IMR-90 (cell line): Measurements from ENCODE around the gene SLC35B2. TPM values are rescaled to one million over a fixed set of nuclear protein-coding genes. Genes with fewer than 3 reads are reported as not detected.

ENCODE experiments used
- ATAC-seq: fragments of 200-7000 bp; cut with Tn5 transposase; 2 replicates; pipeline ENCODE4 v1.9.1; 2020; ENCODE audit warnings: low read depth, mild to moderate bottlenecking, moderate library complexity
- BruUV-seq: library from RNA; stranded (reverse); fragments of 400-500 nt; replicated peaks from 2 replicates; lab custom pipeline; 2021; lab: Mats Ljungman, UMichigan
- CTCF ChIA-PET: fragments of 300-600 bp; formaldehyde crosslinking; extraction: SDS; loops from one replicate; lab custom pipeline; 2021; ENCODE audit warnings: antibody characterized with exemption; lab: Yijun Ruan, JAX
- POLR2A ChIA-PET: fragments of 300-600 bp; sonication (Branson Sonifier 250); formaldehyde crosslinking; loops from one replicate; lab custom pipeline; 2022; ENCODE audit warnings: antibody characterized with exemption; ENCODE audit not compliant: unreplicated experiment; lab: Charles Lee
- DNase-seq: peaks from one replicate; pipeline ENCODE4 v3.0.0; 2013
- H2AFZ ChIP-seq: replicated peaks from 2 replicates; pipeline ENCODE3; 2013; ENCODE audit warnings: low read length, mild to moderate bottlenecking; ENCODE audit not compliant: poor library complexity
- H2AK5ac ChIP-seq: 2 replicates; pipeline ENCODE4 v1.6.1; 2013; ENCODE audit warnings: low read depth, low read length, inconsistent platforms
- H2AK9ac ChIP-seq: replicated peaks from 2 replicates; pipeline ENCODE3; 2013; ENCODE audit warnings: mild to moderate bottlenecking, low read depth, low read length, moderate library complexity; ENCODE audit not compliant: poor library complexity
- H2BK120ac ChIP-seq: 2 replicates; pipeline ENCODE4 v1.6.1; 2013; ENCODE audit warnings: low read depth, low read length, inconsistent platforms
- H2BK15ac ChIP-seq: 3 replicates; pipeline ENCODE4 v1.6.1; 2013; ENCODE audit warnings: low read depth, low read length, inconsistent platforms
- H2BK20ac ChIP-seq: 2 replicates; pipeline ENCODE4 v1.6.1; 2013; ENCODE audit warnings: low read depth, mild to moderate bottlenecking, inconsistent platforms, low read length, moderate library complexity
- H2BK5ac ChIP-seq: 2 replicates; pipeline ENCODE4 v1.6.1; 2013; ENCODE audit warnings: mild to moderate bottlenecking, low read depth, low read length, inconsistent platforms; ENCODE audit not compliant: poor library complexity, severe bottlenecking
- H3K14ac ChIP-seq: replicated peaks from 2 replicates; pipeline ENCODE4 v1.6.1; 2013; ENCODE audit warnings: low read depth, low read length, inconsistent platforms
- H3K18ac ChIP-seq: 2 replicates; pipeline ENCODE4 v1.6.1; 2013; ENCODE audit warnings: low read depth, low read length, control low read depth
- H3K23ac ChIP-seq: 2 replicates; pipeline ENCODE4 v1.6.1; 2013; ENCODE audit warnings: low read depth, low read length, inconsistent platforms
- H3K27ac ChIP-seq: 2 replicates; pipeline ENCODE4 v1.5.1; 2013; ENCODE audit warnings: mild to moderate bottlenecking, control low read depth, low read length; ENCODE audit not compliant: insufficient read depth
- H3K27me3 ChIP-seq: 2 replicates; pipeline ENCODE4 v1.6.1; 2013; ENCODE audit warnings: low read length; ENCODE audit not compliant: control insufficient read depth, insufficient read depth
- H3K36me3 ChIP-seq: 2 replicates; pipeline ENCODE4 v1.6.1; 2013; ENCODE audit warnings: low read length, mixed read lengths; ENCODE audit not compliant: control insufficient read depth, insufficient read depth
- H3K4ac ChIP-seq: 2 replicates; pipeline ENCODE4 v1.6.1; 2013; ENCODE audit warnings: low read depth, low read length, inconsistent platforms
- H3K4me1 ChIP-seq: 2 replicates; pipeline ENCODE4 v1.6.1; 2013; ENCODE audit warnings: low read length, mixed read lengths; ENCODE audit not compliant: control insufficient read depth, insufficient read depth
- H3K4me2 ChIP-seq: 2 replicates; pipeline ENCODE4 v1.6.1; 2013; ENCODE audit warnings: low read depth, mild to moderate bottlenecking, control low read depth, low read length, moderate library complexity
- H3K4me3 ChIP-seq: 2 replicates; pipeline ENCODE4 v1.5.1; 2013; ENCODE audit warnings: low read depth, mild to moderate bottlenecking, control low read depth, low read length, moderate library complexity; ENCODE audit not compliant: insufficient read depth
- H3K56ac ChIP-seq: 2 replicates; pipeline ENCODE4 v1.6.1; 2013; ENCODE audit warnings: low read length, inconsistent platforms; ENCODE audit not compliant: insufficient read depth; ENCODE audit errors: extremely low read depth
- H3K79me1 ChIP-seq, 2 experiments: 2 replicates each; pipeline ENCODE4 v1.6.1; 2013; ENCODE audit warnings: low read length in 2 of 2, inconsistent platforms in 1 of 2, low read depth in 1 of 2
- H3K9ac ChIP-seq: 2 replicates; pipeline ENCODE4 v1.6.1; 2013; ENCODE audit warnings: low read depth, low read length, control low read depth
- H3K9me1 ChIP-seq: 2 replicates; pipeline ENCODE4 v1.6.1; 2013; ENCODE audit warnings: low read length, inconsistent platforms; ENCODE audit not compliant: insufficient read depth
- H3K9me3 ChIP-seq: 2 replicates; pipeline ENCODE4 v1.6.1; 2013; ENCODE audit warnings: low read length; ENCODE audit not compliant: control insufficient read depth, insufficient read depth
- H4K20me1 ChIP-seq: 2 replicates; pipeline ENCODE4 v1.6.1; 2013; ENCODE audit warnings: low read length, inconsistent platforms; ENCODE audit not compliant: insufficient read depth
- H4K5ac ChIP-seq: 2 replicates; pipeline ENCODE4 v1.6.1; 2013; ENCODE audit warnings: mild to moderate bottlenecking, low read depth, low read length, control low read depth
- H4K8ac ChIP-seq, 2 experiments: 2 replicates each; pipeline ENCODE4 v1.6.1; 2013; ENCODE audit warnings: low read depth in 2 of 2, low read length in 2 of 2, control low read depth in 1 of 2, inconsistent platforms in 1 of 2
- H4K91ac ChIP-seq: 2 replicates; pipeline ENCODE4 v1.6.1; 2013; ENCODE audit warnings: low read depth, low read length, inconsistent platforms; ENCODE audit not compliant: insufficient read depth
- BHLHE40 ChIP-seq: fragments of 150-350 bp; IDR thresholded peaks from 2 replicates; pipeline ENCODE4 v1.6.1; 2016; ENCODE audit warnings: mild to moderate bottlenecking, low read depth, low read length
- WGBS, 2 experiments: methylation state at CpG; one replicate each; pipeline versions ENCODE4 v1.1.5 to v1.1.7; 2013; ENCODE audit warnings: missing lambda C conversion rate in 2 of 2; ENCODE audit not compliant: insufficient read length in 1 of 2; ENCODE audit errors: extremely low coverage in 2 of 2; 5-methylcytosine and 5-hydroxymethylcytosine counted together
- dilution Hi-C: fragments of 300-500 bp; cut with HindIII; formaldehyde crosslinking; loops from one replicate; pipeline ENCODE4 v1.14.3; 2018; ENCODE audit warnings: low sequenced_read_pairs; ENCODE audit not compliant: unreplicated experiment
- in situ Hi-C: fragments of 300-500 bp; cut with MboI; formaldehyde crosslinking; loops from 3 replicates; pipeline ENCODE4 v1.14.3; 2019; ENCODE audit warnings: low sequenced_read_pairs, inconsistent platforms, mixed read lengths
- intact Hi-C: fragments of 100-400 bp; cut with micrococcal nuclease; formaldehyde crosslinking; loops from 2 replicates; pipeline ENCODE4 v1.10.0; 2022
- polyA plus RNA-seq, 3 experiments: library from polyadenylated mRNA; depleted of rRNA; stranded (reverse); fragments of >200 nt; gene quantifications; 2 replicates each; pipeline ENCODE4 v1.2.3, GENCODE V29; 2012; ENCODE audit warnings: low replicate concordance in 1 of 3
- total RNA-seq: library from RNA; depleted of rRNA; stranded (reverse); fragments of >200 nt; gene quantifications from 2 replicates; pipeline ENCODE4 v1.2.3, GENCODE V29; 2012

The SLC35B2 gene
- total and polyA plus RNA-seq, 2 of the 4 experiments (the other 2 are of a cell fraction), result 51.4 to 89.9 TPM

GRCh38 chr6:44217332-44218143, 39.8 kb downstream of the SLC35B2 start:
- H3K4me1 ChIP-seq, result peaks cover 7% of the 10 kb centered on the region
- no peaks in the 10 kb centered on the region for H3K36me3 ChIP-seq
- peaks cover 18% of the 10 kb centered on the region for H3K27me3 ChIP-seq
- H4K91ac ChIP-seq, result no peak overlapping the region
- 47% methylated on average over 3 of the region's 16 CpGs; no CpG with 5 or more reads in 1 of the 2 experiments for WGBS, 2 experiments
- no peak overlapping the region for H2AFZ ChIP-seq
- dilution Hi-C loops (no loop called here), intact Hi-C loops (no loop called here), in situ Hi-C loops (no loop called here)
- H4K8ac ChIP-seq, result no peak overlapping the region
- peaks cover 4% of the 10 kb centered on the region; the same call in 1 of the 2 replicates for H3K9me1 ChIP-seq
- H3K23ac ChIP-seq, result no peak overlapping the region
- no TSS peak for BruUV-seq
- no peak overlapping the region for H2BK15ac ChIP-seq
- no peak overlapping the region for H2AK5ac ChIP-seq
- ChIA-PET POLR2A (no interaction called here), CTCF (no interaction called here)
- no peak overlapping the region for H4K5ac ChIP-seq
- H3K9ac ChIP-seq, result no peak overlapping the region
- no peak overlapping the region for H2BK20ac ChIP-seq
- no peak overlapping the region for H3K56ac ChIP-seq
- no peak overlapping the region for H2BK120ac ChIP-seq
- TF ChIP-seq BHLHE40, result no peak
- no peaks in the 10 kb centered on the region for H3K79me1 ChIP-seq
- no peak overlapping the region for H3K27ac ChIP-seq
- DNase-seq (peak; percentile 14), ATAC-seq (no peak)
- H3K4me2 ChIP-seq, result no peak overlapping the region
- H3K4me3 ChIP-seq, result no peak overlapping the region
- H4K20me1 ChIP-seq, result no peaks in the 10 kb centered on the region
- H3K4ac ChIP-seq, result no peak overlapping the region
- no peak overlapping the region for H2BK5ac ChIP-seq
- no peak overlapping the region for H2AK9ac ChIP-seq
- H3K9me3 ChIP-seq, result no peaks in the 10 kb centered on the region
- no peak overlapping the region for H3K18ac ChIP-seq
- no peak overlapping the region for H3K14ac ChIP-seq
